Right lobe of liver (tissue), 6 donors: ENCODE measurements around the gene TSKU. TPM values are rescaled to one million over a fixed set of nuclear protein-coding genes. Genes with fewer than 3 reads are reported as not detected.

Source experiments
- ATAC-seq, 4 donors: fragments of 200-7000 bp; cut with Tn5 transposase; one replicate each; pipeline ENCODE4 v1.9.1; 2020; ENCODE audit warnings: mild to moderate bottlenecking in 4 of 4, moderate library complexity in 4 of 4
- DNase-seq, 3 donors: peaks; one replicate each; pipeline ENCODE4 v3.0.0-alpha.2; 2020
- H3K27ac ChIP-seq, 3 donors: fragments of 200-600 bp; one replicate each; pipeline ENCODE4 v1.8.0; 2022
- H3K27me3 ChIP-seq, 2 donors: fragments of 200-600 bp; one replicate each; pipeline ENCODE4 v1.8.0; 2022
- H3K36me3 ChIP-seq, 4 donors: fragments of 200-600 bp; sonication (generic) in 1 of 4; one replicate each; pipeline versions ENCODE4 v1.5.1 to v1.8.0; 2017 to 2022; ENCODE audit warnings: control low read depth in 1 of 4
- H3K4me1 ChIP-seq, 4 donors: fragments of 200-600 bp; sonication (generic) in 1 of 4; one replicate each; pipeline versions ENCODE4 v1.5.1 to v1.8.0; 2017 to 2022; ENCODE audit warnings: control low read depth in 1 of 4
- H3K4me3 ChIP-seq, 3 donors: fragments of 200-600 bp; one replicate each; pipeline ENCODE4 v1.8.0; 2022
- H3K9me3 ChIP-seq, 4 donors: fragments of 200-600 bp; sonication (generic) in 1 of 4; one replicate each; pipeline versions ENCODE4 v1.5.1 to v1.8.0; 2017 to 2022; ENCODE audit warnings: control low read depth in 1 of 4
- CTCF ChIP-seq, 4 donors: fragments of 200-600 bp in 3 of 4; fragments of 450-650 bp in 1 of 4; IDR thresholded peaks; one replicate each; pipeline versions ENCODE4 v1.5.1 to v1.8.0; 2016 to 2022; ENCODE audit warnings: antibody characterized with exemption in 4 of 4, mild to moderate bottlenecking in 2 of 4
- POLR2A ChIP-seq: fragments of 450-650 bp; IDR thresholded peaks from one replicate; pipeline ENCODE4 v1.6.1; 2017; ENCODE audit warnings: antibody characterized with exemption, mild to moderate bottlenecking
- WGBS: methylation state at CpG from one replicate; pipeline ENCODE4 v1.1.6; 2018; ENCODE audit warnings: low coverage, low lambda C conversion rate; ENCODE audit not compliant: insufficient coverage; ENCODE audit errors: missing lambda C conversion rate; 5-methylcytosine and 5-hydroxymethylcytosine counted together
- intact Hi-C, 2 donors: fragments of 100-400 bp; cut with DNase I; formaldehyde crosslinking; loops; one replicate each; pipeline versions ENCODE4 v1.11.2 to v1.14.1; 2022
- total RNA-seq, 6 experiments: library from RNA; depleted of rRNA in 2 of 6; stranded (reverse); fragments of >200 nt in 2 of 6; fragmentation: NEBNext Ultra II Directional in 3 of 6; extraction: Animal tissue kit (Norgen Biotek cat#: 25700) in 3 of 6; gene quantifications; one replicate each; pipeline versions ENCODE4 v1.1.0 to v1.2.4, GENCODE V29; 2016 to 2023
- donor health status: DM: no; HTN: yes; CAD: no.
- donor health status: DM: no; HTN: no; CAD: no.
- donor health status: DM: no; HTN: no; CAD: no.
- donor health status: DM: no; HTN: yes; CAD: no.
- donor health status: DM: no; HTN: yes; CAD: no.

The TSKU gene
- total RNA-seq, 6 experiments from 2014 or later: 66.1 to 1,026 (median 278) TPM

DNA sequence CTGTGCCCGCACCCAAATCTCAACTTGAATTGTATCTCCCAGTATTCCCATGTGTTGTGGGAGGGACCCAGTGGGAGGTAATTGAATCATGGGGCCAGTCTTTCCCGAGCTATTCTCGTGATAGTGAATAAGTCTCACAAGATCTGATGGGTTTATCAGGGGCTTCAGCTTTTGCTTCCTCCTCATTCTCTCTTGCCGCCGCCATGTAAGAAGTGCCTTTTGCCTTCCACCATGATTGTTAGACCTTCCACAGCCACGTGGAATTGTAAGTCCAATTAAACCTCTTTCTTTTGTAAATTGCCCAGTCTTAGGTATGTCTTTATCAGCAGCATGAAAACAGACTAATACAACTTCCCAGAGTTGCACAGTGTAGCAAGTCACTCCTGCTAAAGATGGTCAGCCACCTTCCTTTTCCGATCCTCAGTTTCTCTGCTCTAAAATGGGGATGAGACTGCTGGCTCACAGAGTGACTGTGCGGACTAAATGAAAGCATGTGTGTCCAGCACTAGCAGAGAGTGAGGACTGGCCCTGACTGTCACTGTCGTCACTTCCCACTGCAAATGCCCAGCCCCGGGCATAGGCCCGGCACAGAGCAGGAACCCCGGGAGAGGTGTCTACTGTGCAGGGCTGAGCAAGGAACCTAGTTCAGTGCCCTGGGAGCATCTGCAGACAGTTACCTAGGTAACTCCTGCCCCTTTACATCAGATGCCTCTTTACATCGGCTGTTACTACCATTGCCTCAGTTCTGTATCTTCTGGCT is 9.5 kb downstream of the TSKU start:
- H3K9me3 ChIP-seq: no peaks in the 10 kb centered on the region
- peak overlapping the region in 1 of 3 donors; percentile 100 for H3K27ac ChIP-seq
- peak overlapping the region in 1 of 3 donors; percentile 2 for H3K4me3 ChIP-seq
- DNase-seq (peak in 1 of 3 donors; percentile 55), ATAC-seq (peak in 2 of 4 donors; percentile 18 to 33)
- H3K36me3 ChIP-seq: peaks cover 0 to 99% (median 20%) of the 10 kb centered on the region in 4 donors
- TF ChIP-seq POLR2A (no peak), CTCF (IDR thresholded peaks at IDR 0.05) (no peak)
- 57% methylated on average over 8 of the region's 13 CpGs for WGBS
- peaks cover 0 to 71% (median 34%) of the 10 kb centered on the region in 4 donors for H3K4me1 ChIP-seq
- no peaks in the 10 kb centered on the region for H3K27me3 ChIP-seq
- intact Hi-C loops: no loop called here

DNA sequence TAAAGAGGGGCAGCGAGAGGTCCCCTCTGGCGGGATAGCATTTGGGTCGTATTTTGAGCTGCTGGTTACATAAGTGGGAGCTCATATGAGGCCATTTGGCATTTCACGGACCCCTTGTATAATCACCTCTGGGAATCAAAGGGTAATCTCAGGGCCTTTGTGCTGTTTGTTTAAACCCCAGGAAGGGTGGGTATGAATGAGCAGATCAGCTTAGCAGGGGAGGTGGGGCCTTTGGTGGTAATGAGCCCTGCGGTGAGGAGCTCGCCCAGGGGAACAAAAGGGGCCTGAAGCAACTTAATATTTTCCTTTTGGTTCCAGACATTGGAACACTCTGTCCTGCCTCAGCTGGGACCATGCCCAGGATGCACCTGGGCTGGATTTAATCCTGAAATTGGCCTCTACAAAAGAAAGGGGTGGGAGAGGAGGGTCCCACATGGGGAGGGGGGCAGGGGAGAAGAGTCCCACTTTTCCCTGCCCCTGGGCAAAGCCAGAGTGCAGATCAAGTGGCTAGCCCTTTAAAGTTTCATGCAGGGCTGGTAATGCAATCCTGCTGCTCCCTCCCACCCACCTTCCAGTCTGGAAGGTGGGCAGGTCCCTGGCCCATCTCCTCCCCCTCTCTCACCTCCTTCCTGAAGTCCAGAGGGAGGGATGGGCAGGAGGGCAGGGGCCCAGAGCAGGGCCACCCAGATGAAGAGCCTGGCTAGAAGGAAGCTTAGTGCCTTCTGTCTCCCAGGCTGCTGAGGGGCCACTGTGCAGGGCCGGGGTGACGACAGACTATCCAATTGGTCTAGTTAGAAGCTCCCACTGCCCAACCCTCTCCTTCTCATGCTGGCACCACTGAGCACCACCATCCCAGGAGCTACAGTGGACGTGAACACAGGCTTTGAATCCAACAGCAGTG is 10.5 kb downstream of the TSKU start:
- no peak overlapping the region for H3K4me3 ChIP-seq
- peaks cover 0 to 93% (median 19%) of the 10 kb centered on the region in 4 donors for H3K36me3 ChIP-seq
- TF ChIP-seq POLR2A (no peak), CTCF (IDR thresholded peaks at IDR 0.05) (no peak)
- WGBS: 40% methylated on average over 4 of the region's 9 CpGs
- DNase-seq (peak in 1 of 3 donors; percentile 50), ATAC-seq (peak in 2 of 4 donors; percentile 0 to 22)
- no peaks in the 10 kb centered on the region for H3K27me3 ChIP-seq
- no peaks in the 10 kb centered on the region for H3K9me3 ChIP-seq
- H3K27ac ChIP-seq: peak overlapping the region in 1 of 3 donors; percentile 100
- intact Hi-C loops: no loop called here
- peaks cover 0 to 68% (median 33%) of the 10 kb centered on the region in 4 donors for H3K4me1 ChIP-seq

- intact Hi-C loops: loop anchor here (5.0 kb wide), 2 partner anchors 57 to 67 kb away; no protein-coding TSS in a partner anchor
- no peaks in the 10 kb centered on the region for H3K9me3 ChIP-seq
- no peaks in the 10 kb centered on the region for H3K27me3 ChIP-seq
- H3K4me3 ChIP-seq: no peak overlapping the region
- no peak for TF ChIP-seq CTCF (IDR thresholded peaks at IDR 0.05)
- no peak for TF ChIP-seq POLR2A
- H3K36me3 ChIP-seq: peaks cover 0 to 83% (median 19%) of the 10 kb centered on the region in 4 donors
- WGBS: 41% methylated on average over 3 of the region's 12 CpGs
- H3K27ac ChIP-seq: peak overlapping the region in 2 of 3 donors; percentile 9 to 100
- DNase-seq (peak in 1 of 3 donors; percentile 51), ATAC-seq (no peak)
- peaks cover 0 to 69% (median 31%) of the 10 kb centered on the region in 4 donors for H3K4me1 ChIP-seq
Observed at GRCh38 chr11:76794371-76795289, 11.5 kb downstream of the TSKU start.
